Prostate gland (tissue), 2 donors: ENCODE data around the gene TJP1. TPM values are rescaled to one million over a fixed set of nuclear protein-coding genes. Genes with fewer than 3 reads are reported as not detected.

Experiments
- DNase-seq: peaks from one replicate; pipeline ENCODE4 v3.0.0-alpha.2; 2019; ENCODE audit warnings: low spot score
- H3K27ac ChIP-seq, 2 donors: fragments of 200-600 bp; sonication (generic); 2 replicates each; pipeline ENCODE4 v1.5.1; 2017 to 2019
- H3K27me3 ChIP-seq: fragments of 200-600 bp; sonication (generic); replicated peaks from 2 replicates; pipeline ENCODE4 v1.5.1; 2019; ENCODE audit not compliant: insufficient read depth
- H3K36me3 ChIP-seq, 2 donors: fragments of 200-600 bp; sonication (generic); 1 replicate in 1 of 2; 2 replicates in 1 of 2; pipeline versions ENCODE4 v1.5.1 to v1.8.1; 2017 to 2019
- H3K4me1 ChIP-seq: fragments of 200-600 bp; sonication (generic); replicated peaks from 2 replicates; pipeline ENCODE4 v1.5.1; 2019
- H3K4me3 ChIP-seq, 2 donors: fragments of 200-600 bp; sonication (generic); 2 replicates each; pipeline ENCODE4 v1.5.1; 2017 to 2019
- H3K9me3 ChIP-seq: fragments of 200-600 bp; sonication (generic); 2 replicates; pipeline ENCODE4 v1.5.1; 2017
- CTCF ChIP-seq, 4 experiments: fragments of 200-600 bp in 2 of 4; fragments of 450-650 bp in 2 of 4; sonication (generic) in 2 of 4; IDR thresholded peaks; 1 replicate in 3 of 4; 2 replicates in 1 of 4; pipeline ENCODE4 v1.5.1; 2016 to 2019; ENCODE audit warnings: antibody characterized with exemption in 4 of 4, mild to moderate bottlenecking in 2 of 4, moderate library complexity in 2 of 4
- POLR2A ChIP-seq: fragments of 450-650 bp; IDR thresholded peaks from one replicate; pipeline ENCODE4 v1.6.1; 2016; ENCODE audit warnings: antibody characterized with exemption, mild to moderate bottlenecking
- POLR2AphosphoS5 ChIP-seq: sonication (generic); formaldehyde crosslinking; IDR thresholded peaks from one replicate; pipeline ENCODE4 v1.6.1; 2017; ENCODE audit warnings: antibody characterized with exemption
- WGBS: methylation state at CpG from one replicate; pipeline ENCODE4 v1.1.5; 2018; 5-methylcytosine and 5-hydroxymethylcytosine counted together
- intact Hi-C: fragments of 100-400 bp; cut with DNase I; formaldehyde crosslinking; loops from one replicate; pipeline ENCODE4 v1.14.2; 2022
- total RNA-seq, 2 donors: library from RNA; depleted of rRNA; stranded (reverse); fragments of >200 nt; gene quantifications; one replicate each; pipeline ENCODE4 v1.1.0, GENCODE V29; 2016

Gene TJP1
- total RNA-seq, 2 donors from 2014 or later, result 88.4 to 216 TPM

- no peak for DNase-seq
- no peak overlapping the region for H3K27ac ChIP-seq
- no peak for TF ChIP-seq POLR2A
Observed at GRCh38 chr15:29866337-29866736, 44.1 kb upstream of the TJP1 start.

GRCh38 chr15:29864501-29864900 is 42.2 kb upstream of the TJP1 start:
- DNase-seq, result no peak
- Histone ChIP-seq H3K9me3 (no peaks in the 10 kb centered on the region), H3K36me3 (no peaks in the 10 kb centered on the region), H3K27ac (no peak overlapping the region), H3K4me1 (no peaks in the 10 kb centered on the region), H3K27me3 (no peaks in the 10 kb centered on the region), H3K4me3 (no peak overlapping the region)
- intact Hi-C loops, result no loop called here
- TF ChIP-seq POLR2AphosphoS5 (no peak), POLR2A (no peak)
- WGBS, result 86% methylated on average over 4 of the region's 4 CpGs

More at GRCh38 chr15:29866337-29866736, 44.1 kb upstream of the TJP1 start:
- no peaks in the 10 kb centered on the region for H3K36me3 ChIP-seq
- 66% methylated on average over 1 of the region's 1 CpG for WGBS
- H3K4me1 ChIP-seq, result peaks cover 9% of the 10 kb centered on the region
- H3K9me3 ChIP-seq, result no peaks in the 10 kb centered on the region
- H3K4me3 ChIP-seq, result no peak overlapping the region
- intact Hi-C loops, result loop anchor here (5.0 kb wide), 1 partner anchor 39 kb away; no protein-coding TSS in a partner anchor
- H3K27me3 ChIP-seq, result no peaks in the 10 kb centered on the region

GRCh38 chr15:29863438-29863837 is 41.2 kb upstream of the TJP1 start:
- H3K36me3 ChIP-seq, result no peaks in the 10 kb centered on the region
- intact Hi-C loops, result no loop called here
- no peak overlapping the region for H3K27ac ChIP-seq
- no peak overlapping the region for H3K4me3 ChIP-seq
- H3K27me3 ChIP-seq, result no peaks in the 10 kb centered on the region
- no peak for DNase-seq
- no peaks in the 10 kb centered on the region for H3K9me3 ChIP-seq
- no peaks in the 10 kb centered on the region for H3K4me1 ChIP-seq
- 91% methylated on average over 4 of the region's 4 CpGs for WGBS
- TF ChIP-seq POLR2AphosphoS5 (no peak), POLR2A (no peak), CTCF (IDR thresholded peaks at IDR 0.05) (no peak)

GRCh38 chr15:29862271-29862670 is 40.0 kb upstream of the TJP1 start:
- intact Hi-C loops, result no loop called here
- TF ChIP-seq CTCF (IDR thresholded peaks at IDR 0.05) (no peak), POLR2AphosphoS5 (no peak), POLR2A (no peak)
- Histone ChIP-seq H3K27ac (no peak overlapping the region), H3K4me1 (no peaks in the 10 kb centered on the region), H3K36me3 (no peaks in the 10 kb centered on the region), H3K9me3 (no peaks in the 10 kb centered on the region), H3K4me3 (no peak overlapping the region), H3K27me3 (no peaks in the 10 kb centered on the region)
- 70% methylated on average over 2 of the region's 2 CpGs for WGBS
- no peak for DNase-seq

GRCh38 chr15:29860872-29861271 is 38.6 kb upstream of the TJP1 start:
- no peak overlapping the region for H3K27ac ChIP-seq

More at GRCh38 chr15:29860872-29861271, 38.6 kb upstream of the TJP1 start:
- intact Hi-C loops, result no loop called here
- Histone ChIP-seq H3K4me1 (no peaks in the 10 kb centered on the region), H3K4me3 (no peak overlapping the region), H3K36me3 (no peaks in the 10 kb centered on the region), H3K9me3 (no peaks in the 10 kb centered on the region), H3K27me3 (no peaks in the 10 kb centered on the region)
- TF ChIP-seq CTCF (IDR thresholded peaks at IDR 0.05) (no peak), POLR2AphosphoS5 (no peak), POLR2A (no peak)
- WGBS, result 87% methylated on average over 2 of the region's 2 CpGs
- DNase-seq, result no peak
